ENCODE data around the gene AKT2.

Gene AKT2

DNA sequence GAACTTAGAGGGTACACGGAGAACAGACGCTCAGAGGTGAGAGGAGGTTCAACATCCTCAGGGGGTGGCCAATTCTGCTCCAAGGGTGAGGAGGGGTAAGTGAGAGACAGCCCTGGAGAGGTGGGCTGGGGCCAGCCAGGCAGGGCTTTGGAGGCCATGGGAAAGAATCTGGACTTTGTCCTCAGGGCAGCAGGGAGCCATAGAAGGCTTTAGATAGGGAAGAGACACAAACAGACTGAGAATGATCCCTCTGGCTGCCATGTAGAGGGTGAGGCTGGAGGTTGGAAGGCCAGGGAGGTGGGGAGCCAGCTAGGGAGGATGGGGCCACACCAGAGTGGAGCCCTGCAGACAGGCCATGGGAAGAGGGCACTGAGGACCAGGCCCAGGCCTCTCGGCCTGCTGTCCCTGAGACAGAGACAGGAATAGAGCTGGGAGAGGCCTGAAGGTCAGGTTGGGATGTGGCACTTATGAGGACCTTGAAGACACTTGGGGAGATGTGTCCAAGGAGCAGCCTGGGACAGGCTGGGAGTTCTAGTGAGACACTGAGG lies 29.5 kb downstream of the AKT2 start:
- ATAC-seq (ENCODE audit: low read depth) (no peak), DNase-seq (ENCODE audit: low spot score) (no peak)
- H3K4me3 ChIP-seq (ENCODE audit: severe bottlenecking) = no peak overlapping the region
- peaks cover 14% of the 10 kb centered on the region for H3K4me1 ChIP-seq (ENCODE audit: insufficient read depth, poor library complexity, severe bottlenecking)
- TF ChIP-seq CTCF (IDR thresholded peaks at IDR 0.05; ENCODE audit: poor library complexity, severe bottlenecking) = no peak
- peaks cover 41% of the 10 kb centered on the region for H3K36me3 ChIP-seq (ENCODE audit: low read depth)
- no peaks in the 10 kb centered on the region for H3K9me3 ChIP-seq (ENCODE audit: severe bottlenecking)
- H3K27ac ChIP-seq (ENCODE audit: poor library complexity, severe bottlenecking) = no peak overlapping the region
- no peaks in the 10 kb centered on the region for H3K27me3 ChIP-seq (ENCODE audit: insufficient read depth, poor library complexity, severe bottlenecking)

DNA sequence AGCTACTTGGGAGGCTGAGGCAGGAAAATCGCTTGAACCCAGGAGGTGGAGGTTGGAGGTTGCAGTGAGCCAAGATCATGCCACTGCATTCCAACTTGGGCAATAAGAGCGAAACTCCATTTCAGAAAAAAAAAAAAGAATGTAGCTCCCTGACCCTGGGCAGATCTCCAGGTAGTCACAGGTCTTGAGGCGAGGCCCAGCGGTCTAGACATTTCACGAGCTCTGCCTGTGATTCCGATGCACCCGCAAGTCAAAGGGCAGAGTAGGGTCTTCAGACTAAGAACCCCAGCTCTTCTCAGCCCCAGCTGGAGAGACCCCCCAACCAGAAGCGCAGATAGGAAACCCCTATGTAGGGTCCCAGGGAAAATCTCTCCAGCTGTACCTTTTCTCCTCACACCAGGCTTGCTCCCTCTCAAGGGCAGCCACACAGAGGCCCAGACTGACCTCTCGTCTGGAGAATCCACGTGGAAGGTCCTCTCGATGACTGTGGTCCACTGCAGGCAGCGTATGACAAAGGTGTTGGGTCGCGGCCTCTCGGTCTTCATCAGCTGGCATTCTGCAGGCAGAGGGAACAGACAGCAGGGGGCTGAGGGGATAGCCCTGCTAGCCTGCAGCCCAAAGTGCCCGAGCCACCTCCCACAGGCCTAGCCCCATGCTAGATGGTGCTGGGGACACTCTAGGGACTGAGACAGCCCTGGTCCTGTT lies 30.3 kb downstream of the AKT2 start:
- H3K27ac ChIP-seq (ENCODE audit: poor library complexity, severe bottlenecking) = no peak overlapping the region
- no peak for TF ChIP-seq CTCF (IDR thresholded peaks at IDR 0.05; ENCODE audit: poor library complexity, severe bottlenecking)
- peaks cover 14% of the 10 kb centered on the region for H3K4me1 ChIP-seq (ENCODE audit: insufficient read depth, poor library complexity, severe bottlenecking)
- no peaks in the 10 kb centered on the region for H3K9me3 ChIP-seq (ENCODE audit: severe bottlenecking)
- H3K27me3 ChIP-seq (ENCODE audit: insufficient read depth, poor library complexity, severe bottlenecking) = no peaks in the 10 kb centered on the region
- no peak for ATAC-seq (ENCODE audit: low read depth)
- no peak for DNase-seq (ENCODE audit: low spot score)
- peaks cover 44% of the 10 kb centered on the region for H3K36me3 ChIP-seq (ENCODE audit: low read depth)
- no peak overlapping the region for H3K4me3 ChIP-seq (ENCODE audit: severe bottlenecking)

DNA sequence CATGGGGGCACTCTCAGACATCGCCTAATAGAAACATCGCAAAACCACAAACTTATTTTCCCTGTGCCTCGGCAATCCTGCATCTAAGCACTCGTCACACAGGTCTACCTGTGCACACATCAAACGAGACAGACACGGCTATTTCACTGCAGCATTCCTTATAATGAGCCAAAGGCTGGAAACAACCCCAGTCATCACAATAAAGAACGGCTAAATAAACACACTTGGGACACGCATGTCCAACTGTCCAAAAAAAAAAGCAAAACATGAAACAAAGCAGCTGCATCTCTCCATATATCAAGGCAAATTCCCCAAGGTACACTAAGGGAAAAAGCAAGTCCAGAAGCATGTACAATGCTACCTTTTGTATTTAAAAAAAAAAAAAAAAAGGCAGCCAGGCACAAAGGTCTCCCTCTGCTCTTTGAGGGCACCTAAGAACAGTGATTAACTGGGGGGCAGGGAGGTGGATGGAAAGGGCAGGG lies 31.5 kb downstream of the AKT2 start:
- Histone ChIP-seq H3K9me3 (ENCODE audit: severe bottlenecking) (no peaks in the 10 kb centered on the region), H3K4me1 (ENCODE audit: insufficient read depth, poor library complexity, severe bottlenecking) (peaks cover 14% of the 10 kb centered on the region), H3K36me3 (ENCODE audit: low read depth) (peaks cover 44% of the 10 kb centered on the region), H3K27ac (ENCODE audit: poor library complexity, severe bottlenecking) (no peak overlapping the region), H3K4me3 (ENCODE audit: severe bottlenecking) (no peak overlapping the region), H3K27me3 (ENCODE audit: insufficient read depth, poor library complexity, severe bottlenecking) (no peaks in the 10 kb centered on the region)
- no peak for DNase-seq (ENCODE audit: low spot score)
- no peak for ATAC-seq (ENCODE audit: low read depth)
- TF ChIP-seq CTCF (IDR thresholded peaks at IDR 0.05; ENCODE audit: poor library complexity, severe bottlenecking) = no peak

DNA sequence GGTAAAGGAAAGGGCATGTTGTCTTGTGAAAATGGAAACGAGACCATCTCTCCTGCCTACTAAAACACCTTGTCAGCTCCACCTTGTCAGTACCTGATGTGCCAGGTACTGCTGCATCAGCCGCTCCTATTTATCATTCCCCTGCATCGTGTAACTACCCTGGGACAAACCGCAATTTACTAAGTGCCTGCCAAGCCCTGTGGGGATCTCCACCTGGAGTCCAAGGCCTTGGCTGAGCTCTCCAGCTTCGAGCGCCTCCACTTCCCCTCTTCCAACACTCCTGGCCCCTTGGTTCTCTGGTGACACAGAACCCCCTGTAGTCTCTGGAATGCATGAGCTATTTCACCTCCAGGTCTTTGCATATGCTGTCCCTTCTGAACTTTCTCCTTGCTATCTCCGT lies 32.8 kb downstream of the AKT2 start:
- H3K4me3 ChIP-seq (ENCODE audit: severe bottlenecking) = no peak overlapping the region
- H3K36me3 ChIP-seq (ENCODE audit: low read depth) = peaks cover 44% of the 10 kb centered on the region

More for the DNA sequence above, 32.8 kb downstream of the AKT2 start:
- H3K4me1 ChIP-seq (ENCODE audit: insufficient read depth, poor library complexity, severe bottlenecking) = peaks cover 9% of the 10 kb centered on the region
- ATAC-seq (ENCODE audit: low read depth) (no peak), DNase-seq (ENCODE audit: low spot score) (no peak)
- no peak overlapping the region for H3K27ac ChIP-seq (ENCODE audit: poor library complexity, severe bottlenecking)
- no peak for TF ChIP-seq CTCF (IDR thresholded peaks at IDR 0.05; ENCODE audit: poor library complexity, severe bottlenecking)
- no peaks in the 10 kb centered on the region for H3K27me3 ChIP-seq (ENCODE audit: insufficient read depth, poor library complexity, severe bottlenecking)
- no peaks in the 10 kb centered on the region for H3K9me3 ChIP-seq (ENCODE audit: severe bottlenecking)
